Activated naive CD4-positive, alpha-beta T cell treated with Interleukin-2 at 50 U/mL for 16 hours (primary cell): ENCODE measurements around the gene IRF8.
A peak's percentile ranks its signal among the peaks of the same experiment; 100 is the strongest.
"Not testable (repeated sequence)": the region's sequence is repeated elsewhere in the genome, so short reads cannot be mapped to it uniquely, and the experiment has no call there.

Source experiments
- DNase-seq: peaks from one replicate; pipeline ENCODE4 v3.0.0-alpha.2; 2020

The IRF8 gene

DNA sequence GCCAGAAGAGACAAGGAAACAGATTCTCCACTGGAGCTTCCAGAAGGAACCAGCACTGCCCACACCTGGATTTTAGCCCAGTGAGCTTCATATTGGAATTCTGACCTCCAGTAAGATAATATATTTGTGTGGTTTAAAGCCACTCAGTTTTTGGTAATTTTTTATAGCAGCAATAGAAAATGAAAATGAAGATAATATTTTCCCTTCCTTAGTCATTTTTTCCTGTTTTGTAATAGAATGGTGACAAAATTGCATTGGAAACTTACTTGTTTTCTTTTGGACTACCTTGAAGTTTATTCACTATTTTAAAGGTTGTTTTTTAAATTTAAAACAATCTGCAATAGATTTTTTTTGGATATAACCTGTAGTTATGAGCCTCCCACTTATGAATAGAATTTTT lies 29.8 kb upstream of the IRF8 start:
- DNase-seq, result no peak

DNA sequence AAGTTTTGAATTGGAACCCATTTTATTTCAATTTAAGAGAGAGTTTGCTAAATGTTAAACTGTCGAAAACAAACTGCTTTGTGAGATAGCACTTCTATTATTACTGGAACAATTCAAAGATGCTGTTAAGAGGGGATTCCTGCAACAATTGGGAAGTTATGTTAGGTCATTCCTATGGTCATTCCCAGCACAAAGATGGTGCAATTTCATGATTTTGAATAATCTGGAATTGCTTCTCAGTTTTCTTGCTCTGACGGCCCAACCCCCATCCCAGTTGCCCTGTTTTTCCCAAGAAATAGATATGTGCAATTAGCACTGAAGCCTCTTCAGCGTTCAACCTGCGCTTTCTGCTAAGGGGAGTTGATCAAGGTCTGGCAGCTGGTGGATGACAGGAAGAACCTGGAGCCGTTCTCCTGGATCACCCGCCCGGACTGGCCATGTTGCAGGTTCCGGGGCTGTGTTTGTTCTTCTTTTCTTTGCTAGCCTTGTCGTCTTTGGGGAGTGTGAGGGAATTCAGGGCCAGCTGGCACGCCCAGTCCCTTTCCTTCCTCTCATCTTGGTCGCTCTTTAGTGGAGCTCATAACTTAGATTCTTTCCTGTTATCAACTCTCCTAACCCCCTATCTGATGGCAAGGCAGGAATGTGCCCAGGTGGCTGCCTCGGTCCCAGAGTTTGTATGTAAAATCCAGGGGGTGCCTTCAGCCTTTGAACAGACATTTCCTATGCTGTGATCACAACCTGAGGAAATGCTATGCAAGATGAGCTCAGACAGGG lies 29.0 kb upstream of the IRF8 start:
- no peak for DNase-seq

DNA sequence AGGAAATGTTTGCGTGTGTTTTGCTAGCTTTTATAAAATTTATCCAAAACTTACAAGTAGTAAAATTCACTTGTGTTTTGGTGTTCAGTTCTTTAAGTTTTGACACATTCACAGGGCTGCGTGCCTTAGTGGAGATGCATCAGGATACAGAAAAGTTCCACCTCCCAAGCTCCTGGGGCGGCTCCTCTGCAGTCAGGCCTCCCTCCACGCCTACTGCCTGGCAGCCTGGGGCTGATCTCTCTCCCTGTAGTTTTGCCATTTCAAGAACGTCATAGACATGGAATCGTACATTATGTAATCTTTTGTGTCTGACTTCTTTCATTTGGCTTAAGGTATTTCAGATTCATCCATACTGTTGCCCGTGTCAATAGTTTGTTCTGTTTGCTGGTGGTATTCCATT lies 27.2 kb upstream of the IRF8 start:
- no peak for DNase-seq

DNA sequence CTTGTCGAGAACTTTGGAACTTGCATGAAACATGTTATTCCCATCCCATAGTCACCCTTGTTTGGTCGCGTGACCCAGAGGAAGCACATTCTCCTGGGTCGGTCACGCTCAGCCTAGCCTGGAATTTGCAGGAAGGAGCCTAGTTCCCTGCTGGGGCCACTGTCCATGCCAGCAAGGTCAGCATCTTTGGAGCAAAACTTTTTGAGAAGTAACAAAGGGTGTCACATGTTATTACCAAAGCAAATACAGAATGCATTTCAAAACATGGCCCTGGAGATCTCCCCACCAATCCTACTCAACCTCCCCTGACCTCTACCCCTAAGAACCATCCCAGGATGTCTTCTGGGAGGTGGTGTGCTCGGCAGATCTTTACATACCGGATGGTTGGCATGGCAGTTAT lies 26.2 kb upstream of the IRF8 start:
- DNase-seq, result no peak

DNA sequence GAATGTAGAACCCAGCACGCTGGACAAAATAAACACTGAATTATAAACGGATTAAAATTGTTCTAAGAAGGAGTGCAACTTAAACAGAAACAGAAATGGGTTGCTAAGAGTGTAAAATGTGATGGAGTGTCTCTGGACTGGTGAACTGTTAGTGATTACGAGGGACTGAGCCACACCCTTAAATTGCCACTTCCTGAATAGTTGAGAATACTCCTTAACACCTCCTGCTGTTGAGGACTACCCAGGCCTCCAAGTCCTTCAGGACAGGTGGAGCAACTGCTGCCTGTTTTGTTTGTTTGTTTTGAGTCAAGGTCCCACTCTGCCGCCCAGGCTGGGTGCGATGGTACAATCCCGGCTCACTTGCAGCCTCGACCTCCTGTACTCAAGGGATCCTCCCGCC lies 25.8 kb upstream of the IRF8 start:
- DNase-seq, result no peak

DNA sequence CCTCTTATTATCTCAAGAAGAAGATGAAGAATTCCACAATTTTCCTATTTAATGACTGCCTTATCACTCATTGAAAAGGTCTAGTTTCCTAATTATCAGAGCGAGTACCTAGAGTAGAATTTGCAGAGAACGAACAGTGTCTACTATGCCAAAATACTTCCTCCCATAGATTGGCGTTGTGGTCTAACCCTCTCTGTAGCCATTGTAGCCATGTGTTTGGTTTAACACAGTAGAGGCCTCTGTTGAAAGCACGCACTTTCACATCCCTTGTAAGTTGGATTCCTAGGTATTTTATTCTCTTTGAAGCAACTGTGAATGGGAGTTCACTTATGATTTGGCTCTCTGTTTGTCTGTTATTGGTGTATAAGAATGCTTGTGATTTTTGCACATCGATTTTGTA lies 24.9 kb upstream of the IRF8 start:
- not testable (repeated sequence) for DNase-seq

DNA sequence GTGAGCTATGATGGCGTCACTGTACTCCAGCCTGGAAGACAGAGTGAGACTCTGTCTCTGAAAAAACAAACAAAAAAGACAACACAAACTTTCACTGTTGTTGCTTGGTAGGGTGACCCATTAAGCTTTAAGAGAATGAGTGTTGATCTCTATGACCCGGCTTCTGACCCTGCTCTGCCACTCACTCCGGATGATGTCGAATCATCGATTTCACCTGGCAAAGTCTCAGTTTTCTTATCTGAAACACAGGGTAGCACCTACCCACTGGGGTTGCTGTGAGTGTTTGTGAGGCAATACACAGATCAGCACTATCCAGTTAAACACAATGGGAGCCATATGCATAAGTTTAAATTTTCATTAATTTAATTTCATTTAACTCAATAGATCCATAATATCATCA lies 20.6 kb upstream of the IRF8 start:
- no peak for DNase-seq

DNA sequence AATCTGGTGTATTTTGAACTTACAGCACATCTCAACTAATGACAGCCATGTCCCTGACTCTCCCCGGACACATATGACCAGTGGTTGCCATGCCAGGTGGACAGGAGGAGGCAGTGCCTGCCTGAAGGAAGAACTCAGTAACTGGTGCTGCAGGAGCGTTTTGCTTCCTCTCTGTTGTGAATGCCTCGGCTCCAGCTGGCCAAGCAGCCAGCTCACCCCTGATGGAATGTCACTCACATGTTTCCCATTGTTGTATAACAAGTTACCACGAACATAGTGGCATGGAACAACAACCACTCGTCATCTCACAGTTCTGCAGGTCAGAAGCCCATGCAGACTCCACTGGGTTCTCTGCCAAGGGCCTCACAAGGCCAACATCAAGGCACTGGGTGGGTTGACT lies 20.1 kb upstream of the IRF8 start:
- no peak for DNase-seq

DNA sequence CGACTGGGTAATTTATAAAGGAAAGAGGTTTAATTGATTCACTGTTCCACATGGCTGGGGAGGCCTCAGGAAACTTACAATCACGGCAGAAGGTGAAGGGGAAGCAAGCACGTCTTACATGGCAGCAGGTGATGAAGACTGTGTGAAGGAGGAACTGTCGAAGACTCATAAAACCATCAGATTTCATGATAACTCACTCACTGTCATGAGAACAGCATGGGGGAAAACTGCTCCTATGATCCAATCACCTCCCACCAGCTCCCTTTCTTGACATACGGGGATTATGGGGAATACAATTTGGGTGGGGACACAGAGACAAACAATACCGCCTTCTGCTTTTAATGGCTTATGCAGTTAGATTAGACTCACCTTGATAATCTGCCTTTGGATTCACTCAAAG lies 19.4 kb upstream of the IRF8 start:
- DNase-seq, result no peak

DNA sequence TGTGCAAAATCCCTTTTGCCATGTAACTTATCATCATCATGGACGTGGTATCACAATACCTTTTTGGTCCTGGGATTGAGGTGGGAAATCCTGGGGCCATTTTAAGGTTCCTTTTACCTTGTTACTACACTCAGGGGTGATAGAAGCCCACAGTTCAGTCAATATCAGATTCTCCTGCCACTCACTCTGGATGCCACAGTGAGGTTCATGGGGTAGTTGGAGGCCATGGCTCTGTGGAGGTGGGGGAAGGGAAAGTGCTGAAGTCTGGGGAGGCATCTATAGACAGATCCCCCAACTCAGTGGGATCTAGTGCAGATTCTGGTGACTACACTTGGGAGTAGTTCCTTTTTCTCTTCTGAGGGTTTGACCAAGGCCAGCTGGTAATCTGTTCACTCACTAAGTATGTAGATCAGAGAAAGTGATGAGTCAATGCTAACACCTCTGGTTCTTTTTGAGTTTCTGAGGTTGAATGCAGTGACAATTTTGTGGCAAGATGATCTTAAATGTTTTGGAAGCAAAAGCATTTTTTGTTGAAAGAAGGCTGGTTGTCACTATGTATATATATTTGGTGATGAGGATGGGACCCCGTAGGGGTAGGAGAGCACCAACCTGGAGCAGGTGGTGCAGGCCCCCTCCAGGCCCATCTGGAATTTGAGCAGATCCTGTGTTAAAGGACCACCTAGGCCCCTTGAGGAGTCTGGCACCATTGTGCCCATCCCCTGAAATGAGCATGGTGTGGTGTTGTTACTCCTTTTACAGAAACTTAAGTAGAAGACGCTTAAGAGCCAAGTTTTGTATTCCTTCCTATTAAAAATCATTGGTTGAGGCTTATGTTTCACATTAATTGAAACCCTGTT lies 18.8 kb upstream of the IRF8 start:
- DNase-seq, result no peak

DNA sequence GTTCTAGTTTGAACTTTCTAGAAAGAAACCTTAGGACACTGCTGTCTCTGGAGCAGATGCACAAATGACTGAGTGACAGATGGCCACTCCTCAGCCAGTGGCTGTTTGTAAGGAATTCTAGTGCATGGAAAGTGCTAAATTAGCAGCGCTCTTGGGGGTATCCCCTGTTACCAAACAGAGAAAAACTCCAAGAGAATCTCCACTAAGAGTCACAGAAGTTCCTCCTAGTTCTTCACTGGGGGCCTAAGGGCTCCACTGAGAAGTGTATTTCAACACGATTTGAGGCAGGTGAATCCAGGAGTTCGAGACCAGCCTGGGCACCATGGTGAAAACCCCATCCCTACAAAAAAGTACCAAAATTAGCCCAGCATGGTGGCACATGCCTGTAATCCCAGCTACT lies 18.1 kb upstream of the IRF8 start:
- no peak for DNase-seq

DNA sequence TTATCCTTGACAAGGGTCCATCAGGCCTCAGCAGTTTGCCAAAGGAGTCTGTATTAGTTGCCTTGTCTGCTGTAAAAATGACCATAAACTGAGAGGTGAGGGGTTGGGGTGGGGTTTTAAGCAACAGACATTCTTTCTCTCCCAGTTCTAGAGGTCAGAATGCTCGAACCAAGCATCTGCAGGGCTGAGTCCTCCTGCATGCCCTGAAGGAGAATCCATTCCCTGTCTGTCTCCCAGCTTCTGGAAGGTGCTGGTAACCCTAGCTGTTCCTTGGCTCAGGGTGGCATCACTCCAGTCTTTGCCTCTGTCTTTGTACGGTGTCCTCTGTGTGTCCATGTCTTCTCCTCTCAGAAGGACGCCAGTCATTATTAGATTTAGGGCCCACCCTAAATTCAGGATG lies 17.5 kb upstream of the IRF8 start:
- DNase-seq, result no peak

DNA sequence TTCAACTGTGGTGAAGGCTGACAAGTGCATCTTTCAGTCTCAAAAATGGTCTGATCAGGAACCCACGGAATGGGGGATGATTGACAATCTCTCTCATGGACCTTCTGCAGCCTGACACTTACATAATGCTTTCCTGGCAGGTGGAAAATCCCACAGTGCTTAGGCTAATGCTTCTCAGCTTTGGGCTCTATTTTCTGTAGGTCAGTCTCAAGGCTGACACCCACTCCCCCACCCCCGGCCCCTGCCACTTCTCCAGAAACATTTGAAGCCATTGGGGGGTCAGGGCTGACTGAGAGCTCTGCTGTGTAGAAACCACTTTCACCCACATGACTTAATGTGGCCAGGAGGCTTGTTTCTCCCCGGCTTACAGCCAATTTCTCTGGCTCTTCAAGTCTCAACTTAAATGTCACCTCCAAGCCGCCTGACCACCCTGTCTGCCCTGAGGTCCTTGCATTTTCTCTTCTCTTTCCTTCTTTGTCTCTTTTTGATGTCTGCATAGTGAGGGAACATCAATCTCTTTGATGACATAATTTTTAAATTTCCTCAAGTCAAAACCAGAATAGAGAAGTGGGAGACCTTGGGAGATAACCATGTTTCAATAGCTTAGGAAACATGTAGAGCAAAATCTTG lies 16.7 kb upstream of the IRF8 start:
- no peak for DNase-seq

DNA sequence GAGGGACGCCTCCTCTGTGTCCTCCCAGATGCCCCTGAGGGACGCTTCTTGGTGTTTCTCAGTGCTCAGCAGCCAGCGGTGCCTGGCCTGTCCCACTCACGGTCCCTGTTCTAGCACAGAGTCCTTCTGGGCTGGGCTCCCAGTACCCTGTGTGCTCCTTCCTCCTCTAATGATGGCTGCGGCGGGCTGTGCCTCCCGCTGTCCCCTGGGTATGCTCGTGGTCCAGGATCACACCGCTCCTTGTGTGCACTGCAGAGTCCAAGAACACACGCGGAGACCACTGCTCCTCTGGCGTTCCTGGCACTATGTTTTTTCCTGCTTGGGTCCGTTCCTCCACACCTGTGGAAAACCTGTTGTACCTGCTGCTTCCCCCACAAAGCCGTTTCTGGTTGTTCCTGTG lies 15.1 kb upstream of the IRF8 start:
- no peak for DNase-seq

DNA sequence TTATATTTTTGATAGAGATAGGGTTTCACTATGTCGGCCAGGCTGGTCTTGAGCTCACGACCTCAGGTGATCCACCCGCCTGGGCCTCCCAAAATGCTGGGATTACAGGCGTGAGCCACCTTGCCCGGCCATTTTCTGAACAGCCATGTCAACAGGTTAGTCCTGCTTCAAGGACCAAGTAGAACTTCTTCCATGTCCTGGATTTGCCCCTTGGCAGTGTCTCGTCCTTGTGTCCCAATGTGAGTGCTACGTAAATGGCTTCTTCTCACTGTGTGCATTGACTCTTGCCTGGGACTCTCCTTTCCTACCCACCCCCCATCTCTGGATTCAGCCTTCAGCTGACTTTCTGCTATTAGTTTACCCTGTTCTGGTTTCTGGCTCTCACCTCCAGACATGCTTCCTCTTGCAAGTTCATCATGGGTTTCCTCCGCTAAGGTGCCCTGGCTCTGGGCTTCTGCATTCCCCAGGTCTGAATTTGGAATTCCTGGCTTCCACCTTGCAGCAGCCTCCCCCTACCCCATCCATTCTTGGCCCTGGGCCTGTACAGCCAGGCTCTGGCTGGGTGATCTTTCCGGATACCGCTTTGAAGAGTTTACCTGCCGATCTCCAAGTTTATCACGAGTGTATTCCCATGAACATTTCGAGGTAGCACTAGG lies 14.0 kb upstream of the IRF8 start:
- no peak for DNase-seq

DNA sequence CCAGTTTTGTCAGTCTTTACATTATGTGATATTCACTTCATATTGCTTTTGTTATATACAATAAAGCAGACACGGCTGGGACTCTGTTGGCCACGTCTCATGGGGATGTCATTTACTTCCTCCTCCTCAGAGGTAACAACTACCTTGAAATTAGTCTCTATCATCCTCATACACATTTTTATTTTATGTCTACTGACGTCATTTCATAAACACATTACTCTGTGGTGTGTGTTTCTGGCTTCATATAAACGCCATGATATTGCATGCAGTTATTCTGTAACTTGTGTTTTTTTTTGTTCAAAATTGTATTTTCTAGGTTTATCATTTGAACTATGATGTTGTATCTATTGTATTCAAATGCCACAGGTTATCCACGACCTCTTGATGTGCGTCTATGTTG lies 13.4 kb upstream of the IRF8 start:
- no peak for DNase-seq

DNA sequence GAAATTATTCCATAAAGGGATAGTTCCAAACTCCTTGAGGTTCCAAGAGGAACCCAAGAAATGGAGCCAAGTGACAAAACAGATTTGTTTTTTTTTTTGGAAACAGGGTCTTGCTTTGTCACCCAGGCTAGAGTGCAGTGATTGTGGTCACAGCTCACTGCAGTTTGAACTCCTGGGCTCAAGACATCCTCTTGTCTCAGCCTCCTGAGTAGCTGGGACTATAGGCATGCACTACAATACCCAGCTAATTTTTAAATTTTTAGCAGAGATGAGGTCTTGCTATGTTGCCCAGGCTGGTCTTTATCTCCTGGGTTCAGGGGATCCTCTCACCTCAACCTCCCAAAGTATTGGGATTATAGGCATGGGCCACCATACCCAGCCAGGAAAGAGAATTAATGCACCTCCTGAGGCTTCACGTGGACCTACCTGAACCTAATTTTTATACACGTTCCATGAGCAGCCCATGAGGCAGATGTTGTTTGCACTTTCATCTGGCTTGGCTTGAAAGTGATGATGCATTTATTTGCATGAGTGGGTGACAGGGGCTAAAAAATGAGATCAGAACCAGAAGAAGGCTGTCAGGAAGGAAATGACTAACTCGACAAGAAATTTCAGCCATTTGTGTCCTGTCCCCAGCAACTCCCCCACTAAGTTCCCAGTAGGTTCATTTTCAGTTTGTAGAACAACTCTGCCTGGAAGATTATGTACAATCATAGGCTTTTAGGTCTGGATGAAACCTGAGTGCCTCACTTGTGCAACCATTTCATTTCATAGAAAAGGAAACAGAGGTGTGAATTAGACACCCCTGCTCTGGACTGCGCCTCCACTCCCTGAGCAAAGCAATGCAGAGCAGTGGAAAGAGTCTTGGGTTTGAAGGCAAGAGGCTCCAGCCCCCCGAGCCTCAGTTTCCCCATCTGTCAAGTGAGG lies 10.3 kb upstream of the IRF8 start:
- DNase-seq, result peak; percentile 25

DNA sequence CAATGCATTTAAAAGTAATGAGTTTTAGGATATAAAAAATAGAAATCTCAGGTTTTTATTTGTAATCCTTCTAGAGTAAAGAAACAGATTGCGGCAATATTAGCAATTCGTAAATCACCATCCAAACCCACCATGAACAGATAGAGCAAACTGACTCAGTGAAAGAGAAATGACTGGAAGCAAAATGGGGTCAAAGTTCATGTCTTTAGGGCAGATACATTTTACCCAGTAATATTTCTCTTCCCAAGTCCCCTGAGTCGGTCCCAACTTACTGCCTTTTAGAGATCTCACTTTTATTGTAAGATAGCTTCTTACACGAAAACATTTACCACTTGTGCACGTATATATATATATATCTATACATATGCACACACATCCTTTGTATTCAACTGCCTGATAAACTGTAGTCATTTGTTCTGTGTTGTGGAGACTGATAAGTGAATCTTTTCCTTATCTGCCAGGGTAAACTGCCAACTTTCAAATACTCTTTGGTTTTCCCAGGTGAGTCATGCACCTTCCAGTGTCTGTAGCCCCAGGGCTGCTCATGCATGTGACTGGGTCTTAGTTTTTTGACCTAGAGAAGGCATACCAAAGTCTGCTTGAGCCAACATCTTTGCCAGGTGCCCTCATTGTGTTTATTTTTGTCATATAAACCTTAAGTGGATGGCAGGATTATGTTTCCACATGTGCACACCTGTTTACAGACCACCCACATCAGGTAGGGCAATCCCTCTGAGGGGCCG lies 7.8 kb upstream of the IRF8 start:
- no peak for DNase-seq

DNA sequence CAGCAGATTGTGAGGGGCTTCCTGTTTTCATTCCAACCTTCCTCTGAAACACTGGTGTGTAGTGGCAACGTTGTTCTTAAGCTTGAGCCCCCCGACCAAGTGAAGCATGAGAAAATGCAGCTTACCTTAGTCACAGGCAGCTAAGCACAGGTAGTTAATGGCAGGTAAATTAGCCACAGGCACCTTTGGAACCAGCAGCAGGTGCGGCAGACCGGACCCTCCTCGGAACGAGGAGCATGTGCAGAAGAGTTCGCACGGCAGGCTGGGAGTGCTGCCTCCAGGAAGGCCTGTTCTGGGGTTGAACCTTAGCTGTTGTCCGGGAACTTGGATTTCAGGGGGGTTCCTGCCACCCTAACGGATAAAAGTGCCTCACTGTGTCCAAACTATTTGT lies 7.2 kb upstream of the IRF8 start:
- no peak for DNase-seq

DNA sequence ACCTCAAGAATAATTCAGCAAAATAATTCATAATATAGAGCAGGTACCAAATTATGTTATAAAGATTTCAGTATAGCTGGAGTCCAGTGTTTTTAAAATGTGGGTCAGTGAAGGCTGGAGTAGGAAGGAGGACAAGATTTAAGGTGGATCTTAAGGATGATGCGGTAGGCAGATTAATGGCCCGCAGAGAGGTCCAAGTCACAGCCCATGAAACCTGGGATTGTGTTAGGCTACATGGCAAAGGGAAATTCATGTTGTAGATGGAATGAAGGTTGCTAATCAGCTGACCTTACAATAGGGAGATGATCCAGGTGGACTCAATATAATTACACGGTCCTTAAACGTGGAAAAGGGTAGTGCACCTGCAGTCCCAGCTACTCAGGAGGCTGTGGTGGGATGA lies 6.2 kb upstream of the IRF8 start:
- DNase-seq, result no peak

DNA sequence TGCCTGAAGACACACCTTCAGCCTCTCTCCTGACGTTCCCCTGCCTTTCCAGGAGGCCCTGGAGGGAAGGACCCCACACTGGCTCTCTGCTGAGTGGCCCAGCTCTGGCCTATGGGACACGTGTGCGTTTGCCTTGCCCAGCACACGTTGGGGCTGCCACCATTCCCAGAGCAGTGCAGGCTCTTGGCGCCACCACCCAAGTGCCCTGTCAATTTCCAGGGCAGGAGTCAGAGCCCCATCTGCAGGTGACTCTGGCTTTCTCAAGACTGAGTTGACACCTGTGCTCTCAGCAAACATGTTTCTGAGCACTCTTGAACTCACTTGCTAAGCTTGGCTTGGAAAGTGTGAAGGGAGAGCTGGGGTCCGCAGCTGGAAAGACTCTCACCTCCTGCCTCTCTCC lies 4.7 kb upstream of the IRF8 start:
- no peak for DNase-seq

DNA sequence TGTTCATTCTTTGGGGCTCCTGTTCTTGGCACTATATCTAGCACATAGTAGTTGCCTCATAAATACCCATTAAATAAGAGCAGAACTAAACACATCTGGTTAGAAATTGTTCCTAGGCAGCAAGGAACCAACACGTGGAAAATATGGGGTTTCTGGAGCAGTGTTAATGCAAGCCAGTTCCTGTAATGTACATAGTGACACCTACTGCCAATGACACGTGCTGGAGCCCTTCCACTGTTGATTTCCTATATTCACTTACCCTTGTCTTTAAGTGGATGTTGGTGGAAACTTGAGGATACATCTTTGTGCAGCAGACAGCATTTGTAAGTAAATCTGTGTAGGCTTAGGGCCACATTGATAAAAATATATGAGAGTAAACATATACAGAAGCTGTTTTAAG lies 1.6 kb upstream of the IRF8 start:
- no peak for DNase-seq
